ENCODE data around the gene HIPK2. TPM values are rescaled to one million over a fixed set of nuclear protein-coding genes. Genes with fewer than 3 reads are reported as not detected.

HIPK2 gene
- total RNA-seq, 3 donors from 2014 or later (not counting 1 experiment from before 2014, with no cell fraction given) = 127 to 145 (median 144) TPM

GRCh38 chr7:139718859-139719258 is 58.9 kb downstream of the HIPK2 start:
- H3K27me3 ChIP-seq (ENCODE audit: control insufficient read depth, insufficient read depth, low read length) = no peaks in the 10 kb centered on the region
- Mint-ChIP-seq H3K36me3 (peaks cover 13% of the 10 kb centered on the region), H3K4me3 (no peak overlapping the region), H3K27ac (no peak overlapping the region), H3K9me3 (no peaks in the 10 kb centered on the region), H3K27me3 (ENCODE audit: low read depth in 2 of 2) (no peaks in the 10 kb centered on the region), H3K4me1 (peaks cover 21 to 22% of the 10 kb centered on the region in 2 donors)
- WGBS (ENCODE audit: insufficient coverage) = 52% methylated on average over 8 of the region's 9 CpGs
- no peak overlapping the region for H3K27ac ChIP-seq (ENCODE audit: low read length)
- H3K36me3 ChIP-seq (ENCODE audit: control insufficient read depth, insufficient read depth, low read length) = peaks cover 27% of the 10 kb centered on the region
- no peak overlapping the region for H3K4me3 ChIP-seq (ENCODE audit: low read length)
- intact Hi-C loops (cut with micrococcal nuclease) = no loop called here
- ATAC-seq (peak; percentile 49 to 85 (median 56)), DNase-seq (no peak)
- H3K9me3 ChIP-seq (ENCODE audit: control insufficient read depth, insufficient read depth, low read length) = no peaks in the 10 kb centered on the region
- peaks cover 21% of the 10 kb centered on the region for H3K4me1 ChIP-seq (ENCODE audit: control insufficient read depth, insufficient read depth, low read length)
- TF ChIP-seq CTCF (IDR thresholded peaks at IDR 0.05) = no peak

- Histone ChIP-seq H3K36me3 (ENCODE audit: control insufficient read depth, insufficient read depth, low read length) (peaks cover 30% of the 10 kb centered on the region), H3K27ac (ENCODE audit: low read length) (no peak overlapping the region), H3K4me3 (ENCODE audit: low read length) (no peak overlapping the region), H3K27me3 (ENCODE audit: control insufficient read depth, insufficient read depth, low read length) (no peaks in the 10 kb centered on the region), H3K4me1 (ENCODE audit: control insufficient read depth, insufficient read depth, low read length) (peaks cover 21% of the 10 kb centered on the region), H3K9me3 (ENCODE audit: control insufficient read depth, insufficient read depth, low read length) (no peaks in the 10 kb centered on the region)
- H3K4me1 Mint-ChIP-seq = peaks cover 18 to 21% of the 10 kb centered on the region in 2 donors
- intact Hi-C loops (cut with micrococcal nuclease) = no loop called here
- TF ChIP-seq CTCF (IDR thresholded peaks at IDR 0.05) = no peak
- DNase-seq (no peak), ATAC-seq (no peak)
- no peak overlapping the region for H3K4me3 Mint-ChIP-seq
- no peaks in the 10 kb centered on the region for H3K9me3 Mint-ChIP-seq
- no peak overlapping the region for H3K27ac Mint-ChIP-seq
- peaks cover 13% of the 10 kb centered on the region for H3K36me3 Mint-ChIP-seq
- H3K27me3 Mint-ChIP-seq (ENCODE audit: low read depth in 2 of 2) = no peaks in the 10 kb centered on the region
These were observed 59.7 kb downstream of the HIPK2 start for GRCh38 chr7:139718141-139718540.

- DNase-seq = no peak
- intact Hi-C loops (cut with micrococcal nuclease) = no loop called here
- H3K36me3 ChIP-seq (ENCODE audit: control insufficient read depth, insufficient read depth, low read length) = peaks cover 30% of the 10 kb centered on the region
- no peak overlapping the region for H3K4me3 ChIP-seq (ENCODE audit: low read length)
- H3K4me3 Mint-ChIP-seq = no peak overlapping the region
- no peaks in the 10 kb centered on the region for H3K27me3 Mint-ChIP-seq (ENCODE audit: low read depth in 2 of 2)
- no peak overlapping the region for H3K27ac ChIP-seq (ENCODE audit: low read length)
- TF ChIP-seq CTCF (IDR thresholded peaks at IDR 0.05) = no peak
- peaks cover 25 to 30% of the 10 kb centered on the region in 2 donors for H3K4me1 Mint-ChIP-seq
- no peaks in the 10 kb centered on the region for H3K9me3 ChIP-seq (ENCODE audit: control insufficient read depth, insufficient read depth, low read length)
- no peaks in the 10 kb centered on the region for H3K27me3 ChIP-seq (ENCODE audit: control insufficient read depth, insufficient read depth, low read length)
- H3K27ac Mint-ChIP-seq = peak overlapping the region in 1 of 2 donors; percentile 21
- H3K36me3 Mint-ChIP-seq = peaks cover 13% of the 10 kb centered on the region
- H3K4me1 ChIP-seq (ENCODE audit: control insufficient read depth, insufficient read depth, low read length) = peaks cover 21% of the 10 kb centered on the region
- no peaks in the 10 kb centered on the region for H3K9me3 Mint-ChIP-seq
- ATAC-seq = no peak
- WGBS (ENCODE audit: insufficient coverage) = 97% methylated on average over 39 of the region's 39 CpGs
These were observed 61.4 kb downstream of the HIPK2 start for GRCh38 chr7:139716156-139716942.

All from natural killer cell (primary cell).